ENCODE data around the gene AATK. TPM values are rescaled to one million over a fixed set of nuclear protein-coding genes. Genes with fewer than 3 reads are reported as not detected.

AATK gene
- total and polyA plus RNA-seq, 9 of the 15 experiments (the other 6 are each of a cell fraction or from before 2014, with no cell fraction given): 0.11 to 0.55 (median 0.38) TPM; not detected in 5

- TF ChIP-seq RBM34 (IDR thresholded peaks at IDR 0.05; ENCODE audit: borderline replicate concordance, insufficient read depth, low read length) (no peak), CBFA2T3 (IDR thresholded peaks at IDR 0.05) (no peak), ZSCAN32 (CRISPR knock-in tag; IDR thresholded peaks at IDR 0.05) (no peak), NCOA6 (IDR thresholded peaks at IDR 0.05) (no peak), MITF (IDR thresholded peaks at IDR 0.05) (no peak), MLX (CRISPR knock-in tag; conservative IDR thresholded peaks at IDR 0.05) (no peak), FOXJ3 (CRISPR knock-in tag; IDR thresholded peaks at IDR 0.05) (no peak), YBX1 (IDR thresholded peaks at IDR 0.05) (no peak), ZNF584 (CRISPR knock-in tag; IDR thresholded peaks at IDR 0.05; ENCODE audit: low read depth) (no peak), NFRKB (IDR thresholded peaks at IDR 0.05; ENCODE audit: low read depth) (no peak), ZNF511 (CRISPR knock-in tag; IDR thresholded peaks at IDR 0.05) (no peak), ZNF224 (CRISPR knock-in tag; IDR thresholded peaks at IDR 0.05) (no peak), CSDE1 (IDR thresholded peaks at IDR 0.05) (no peak), JUN (IDR thresholded peaks at IDR 0.05; ENCODE audit: borderline replicate concordance, low read depth, low read length) (peak; percentile 80; the same call in 1 of the 2 replicates), JUN (CRISPR knock-in tag; IDR thresholded peaks at IDR 0.05; ENCODE audit: borderline replicate concordance) (no peak), RUNX1 (IDR thresholded peaks at IDR 0.05; ENCODE audit: low read depth) (no peak), LEF1 (IDR thresholded peaks at IDR 0.05) (no peak), MCM5 (IDR thresholded peaks at IDR 0.05; ENCODE audit: low read depth) (no peak), MBD1 (CRISPR knock-in tag; IDR thresholded peaks at IDR 0.05) (no peak), JUND (IDR thresholded peaks at IDR 0.05; ENCODE audit: borderline replicate concordance, low read depth, low read length) (peak; percentile 76), JUND (tag; IDR thresholded peaks at IDR 0.05; ENCODE audit: borderline replicate concordance, low read depth, low read length) (peak; percentile 23; the same call in 1 of the 3 replicates), MLLT1 (IDR thresholded peaks at IDR 0.05) (peak in 1 of 2 experiments; percentile 99; a peak in 2 of 4 replicates), SMAD4 (CRISPR knock-in tag; conservative IDR thresholded peaks at IDR 0.05) (peak; percentile 78), MIER1 (IDR thresholded peaks at IDR 0.05; ENCODE audit: low read depth) (no peak), CREM (IDR thresholded peaks at IDR 0.05; ENCODE audit: low read depth) (peak; percentile 83)
Measured at GRCh38 chr17:81101614-81102306, 64.3 kb downstream of the AATK start (continued).
